ENCODE measurements around the gene CACNA2D4. TPM values are rescaled to one million over a fixed set of nuclear protein-coding genes. Genes with fewer than 3 reads are reported as not detected.
A peak's percentile ranks its signal among the peaks of the same experiment; 100 is the strongest.

The CACNA2D4 gene
- total and polyA plus RNA-seq, 4 donors = 0.82 to 2.8 (median 1.3) TPM

- 89% methylated on average over 8 of the region's 8 CpGs for WGBS
Measured at GRCh38 chr12:1769809-1770494, 148.5 kb downstream of the CACNA2D4 start.

GRCh38 chr12:1768615-1769014 lies 149.8 kb downstream of the CACNA2D4 start:
- Histone ChIP-seq H3K9ac (ENCODE audit: low read depth in 1 of 2, low read length in 2 of 2) (no peak overlapping the region), H3K4me3 (ENCODE audit: low read depth in 1 of 3, low read length in 3 of 3) (no peak overlapping the region), H3K27me3 (ENCODE audit: control insufficient read depth in 4 of 4, insufficient read depth in 4 of 4, low read length in 3 of 4) (no peaks in the 10 kb centered on the region), H3K4me1 (ENCODE audit: control insufficient read depth in 4 of 4, insufficient read depth in 4 of 4, low read length in 3 of 4) (peaks cover 8 to 45% (median 19%) of the 10 kb centered on the region in 4 donors), H3K9me3 (ENCODE audit: control insufficient read depth in 4 of 4, low read length in 3 of 4) (no peaks in the 10 kb centered on the region), H3K36me3 (ENCODE audit: control insufficient read depth in 4 of 4, insufficient read depth in 3 of 4, low read depth in 1 of 4, low read length in 3 of 4) (peaks cover 0 to 15% (median 3%) of the 10 kb centered on the region in 4 donors), H3K27ac (ENCODE audit: low read depth in 1 of 2, low read length in 2 of 2) (peak overlapping the region; percentile 66 to 79)
- 49% methylated on average over 1 of the region's 1 CpG for WGBS
- no peak for DNase-seq (ENCODE audit: low spot score)
- TF ChIP-seq HNF4A (conservative IDR thresholded peaks at IDR 0.05) = peak; percentile 77 to 86
- no peak for TF ChIP-seq TAF1 (conservative IDR thresholded peaks at IDR 0.05)
- no peak for TF ChIP-seq FOXA2 (IDR thresholded peaks at IDR 0.05)
- peak; percentile 32 to 82 for TF ChIP-seq RXRA (IDR thresholded peaks at IDR 0.05)
- no peak for TF ChIP-seq RAD21 (IDR thresholded peaks at IDR 0.05)
- peak; percentile 43 for TF ChIP-seq HNF4G (IDR thresholded peaks at IDR 0.05)
- TF ChIP-seq JUND (IDR thresholded peaks at IDR 0.05) = peak in 1 of 2 donors; percentile 43
- peak in 1 of 2 donors; percentile 6 for TF ChIP-seq GABPA (IDR thresholded peaks at IDR 0.05 in 1 of 2, conservative IDR thresholded peaks at IDR 0.05 in 1 of 2)
- peak; percentile 64 for TF ChIP-seq ZBTB33 (IDR thresholded peaks at IDR 0.05)
- TF ChIP-seq NR2F2 (IDR thresholded peaks at IDR 0.05) = no peak
- peak; percentile 34 for TF ChIP-seq REST (IDR thresholded peaks at IDR 0.05)

More at GRCh38 chr12:1769809-1770494, 148.5 kb downstream of the CACNA2D4 start:
- H3K27ac ChIP-seq (ENCODE audit: low read depth in 1 of 2, low read length in 2 of 2) = no peak overlapping the region
- no peaks in the 10 kb centered on the region for H3K27me3 ChIP-seq (ENCODE audit: control insufficient read depth in 4 of 4, insufficient read depth in 4 of 4, low read length in 3 of 4)
- no peak for TF ChIP-seq RAD21 (IDR thresholded peaks at IDR 0.05)
- no peak for TF ChIP-seq JUND (IDR thresholded peaks at IDR 0.05)
- TF ChIP-seq YY1 (IDR thresholded peaks at IDR 0.05) = no peak
- no peak for TF ChIP-seq ZBTB33 (IDR thresholded peaks at IDR 0.05)
- no peak for TF ChIP-seq FOXA1 (IDR thresholded peaks at IDR 0.05)
- TF ChIP-seq HNF4G (IDR thresholded peaks at IDR 0.05) = no peak
- no peak for TF ChIP-seq HNF4A (conservative IDR thresholded peaks at IDR 0.05)
- no peak for TF ChIP-seq CTCF (IDR thresholded peaks at IDR 0.05; ENCODE audit: low read depth, low read length, missing input control)
- TF ChIP-seq EGR1 (IDR thresholded peaks at IDR 0.05; ENCODE audit: low read depth in 2 of 2) = no peak
- H3K9me3 ChIP-seq (ENCODE audit: control insufficient read depth in 4 of 4, low read length in 3 of 4) = no peaks in the 10 kb centered on the region
- H3K4me1 ChIP-seq (ENCODE audit: control insufficient read depth in 4 of 4, insufficient read depth in 4 of 4, low read length in 3 of 4) = peaks cover 8 to 43% (median 19%) of the 10 kb centered on the region in 4 donors
- H3K9ac ChIP-seq (ENCODE audit: low read depth in 1 of 2, low read length in 2 of 2) = no peak overlapping the region
- H3K4me3 ChIP-seq (ENCODE audit: low read depth in 1 of 3, low read length in 3 of 3) = no peak overlapping the region
- DNase-seq (ENCODE audit: low spot score) = no peak
- peaks cover 3 to 21% (median 5%) of the 10 kb centered on the region in 4 donors for H3K36me3 ChIP-seq (ENCODE audit: control insufficient read depth in 4 of 4, insufficient read depth in 3 of 4, low read depth in 1 of 4, low read length in 3 of 4)
